ENCODE results near the gene SUGCT. TPM values are rescaled to one million over a fixed set of nuclear protein-coding genes. Genes with fewer than 3 reads are reported as not detected.

Gene SUGCT
- total RNA-seq, 4 donors from 2014 or later = 1.1 to 3.6 (median 2.6) TPM

- no peak for ATAC-seq (ENCODE audit: low FRiP score)
- DNase-seq (ENCODE audit: low spot score) = no peak
- no peak for TF ChIP-seq CTCF (IDR thresholded peaks at IDR 0.05)
Measured at GRCh38 chr7:40194745-40195144, 59.9 kb downstream of the SUGCT start.

- no peak for TF ChIP-seq CTCF (IDR thresholded peaks at IDR 0.05)
- no peak for ATAC-seq (ENCODE audit: low FRiP score)
- no peak for DNase-seq (ENCODE audit: low spot score)
Measured at GRCh38 chr7:40197527-40197926, 62.7 kb downstream of the SUGCT start.

GRCh38 chr7:40199076-40199802, 64.4 kb downstream of the SUGCT start:
- ATAC-seq (ENCODE audit: low FRiP score) (no peak), DNase-seq (ENCODE audit: low spot score) (no peak)
- no peak for TF ChIP-seq CTCF (IDR thresholded peaks at IDR 0.05)

- TF ChIP-seq CTCF (IDR thresholded peaks at IDR 0.05) = no peak
- DNase-seq (ENCODE audit: low spot score) (no peak), ATAC-seq (ENCODE audit: low FRiP score) (no peak)
Measured at GRCh38 chr7:40200791-40201190, 66.0 kb downstream of the SUGCT start.

- TF ChIP-seq CTCF (IDR thresholded peaks at IDR 0.05) = no peak
- no peak for DNase-seq (ENCODE audit: low spot score)
- no peak for ATAC-seq (ENCODE audit: low FRiP score)
Measured at GRCh38 chr7:40202851-40203250, 68.0 kb downstream of the SUGCT start.

- ATAC-seq (ENCODE audit: low FRiP score) = no peak
- TF ChIP-seq CTCF (IDR thresholded peaks at IDR 0.05) = no peak
- DNase-seq (ENCODE audit: low spot score) = no peak
Measured at GRCh38 chr7:40204581-40204980, 69.8 kb downstream of the SUGCT start.

GRCh38 chr7:40205992-40206391, 71.2 kb downstream of the SUGCT start:
- no peak for DNase-seq (ENCODE audit: low spot score)
- TF ChIP-seq CTCF (IDR thresholded peaks at IDR 0.05) = no peak
- ATAC-seq (ENCODE audit: low FRiP score) = no peak
